SH-SY5Y (cell line): ENCODE measurements around the gene NEUROD2.

Experiments used
- GATA2 ChIP-seq: IDR thresholded peaks from 2 replicates; pipeline ENCODE4 v1.6.1; 2011; ENCODE audit warnings: mild to moderate bottlenecking, low read depth, low read length
- GATA3 ChIP-seq: IDR thresholded peaks from 2 replicates; pipeline ENCODE4 v1.6.1; 2011; ENCODE audit warnings: low read depth, mild to moderate bottlenecking, low read length, moderate library complexity

DNA sequence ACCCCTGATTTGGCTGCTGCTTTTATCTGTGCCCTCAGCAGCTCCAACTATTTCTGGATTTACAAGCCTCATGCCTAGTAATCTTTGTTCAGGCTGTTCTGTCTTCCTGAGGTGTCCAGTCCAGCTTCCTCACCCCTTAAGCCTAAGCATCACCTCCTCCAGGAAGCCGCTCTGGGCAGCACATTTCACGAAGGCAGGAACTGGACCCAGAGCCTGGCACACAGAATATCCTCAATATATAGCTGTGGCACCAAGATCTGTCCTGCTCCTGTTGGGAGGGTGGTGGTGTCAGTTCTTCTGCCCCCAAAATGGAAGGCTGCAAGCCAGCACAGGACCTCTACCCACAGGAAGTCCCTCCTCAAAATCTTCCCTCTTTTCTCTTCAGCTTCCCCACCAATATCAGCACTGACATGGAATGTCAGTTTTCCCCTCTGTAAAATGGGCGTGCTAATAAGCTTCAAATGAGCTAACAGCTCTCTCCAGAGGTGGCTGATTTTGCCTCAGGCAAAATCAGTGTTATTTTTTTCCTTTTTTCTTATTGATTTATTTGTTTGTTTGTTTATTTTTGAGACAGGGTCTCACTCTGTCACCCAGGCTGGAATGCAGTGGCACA is 6.9 kb upstream of the NEUROD2 start:
- TF ChIP-seq GATA2 (no peak), GATA3 (no peak)
